ENCODE measurements around the gene ZFP36L1. TPM values are rescaled to one million over a fixed set of nuclear protein-coding genes. Genes with fewer than 3 reads are reported as not detected.

Gene ZFP36L1
- total RNA-seq, 4 donors from 2014 or later = 180 to 712 (median 266) TPM

DNA sequence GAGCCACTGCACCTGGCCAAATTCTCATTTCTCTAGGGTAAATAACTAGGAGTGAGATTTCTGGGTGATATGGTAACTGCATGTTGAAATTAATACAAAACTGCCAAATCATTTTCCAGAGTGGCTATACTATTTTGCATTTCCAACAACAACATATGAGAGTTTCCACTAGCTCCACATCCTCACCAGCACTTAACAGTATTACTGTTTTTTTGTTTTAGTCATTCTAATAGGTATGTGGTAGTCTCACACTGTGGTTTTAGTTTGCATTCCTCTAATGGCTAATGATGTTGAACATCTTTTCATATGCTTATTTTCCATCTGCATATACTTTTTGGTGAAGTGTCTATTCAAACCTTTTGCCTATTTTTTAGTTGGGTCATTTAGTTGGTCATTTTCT is 5.8 kb upstream of the ZFP36L1 start:
- peaks cover 0 to 7% of the 10 kb centered on the region in 2 donors for H3K9me3 ChIP-seq
- intact Hi-C loops (cut with DNase I; ENCODE audit: low total_unique reads) = loop anchor here (10.0 kb wide), 1 partner anchor 404 kb away; no protein-coding TSS in a partner anchor
- no peak overlapping the region for H3K4me3 ChIP-seq
- in situ Hi-C loops (cut with MboI; ENCODE audit: low pct_ligation_motif_present in 1 of 4, low pct_unique_long_range_greater_than_20kb in 1 of 4, low sequenced_read_pairs in 3 of 4) = no loop called here
- DNase-seq = no peak
- TF ChIP-seq, protein P1, sequence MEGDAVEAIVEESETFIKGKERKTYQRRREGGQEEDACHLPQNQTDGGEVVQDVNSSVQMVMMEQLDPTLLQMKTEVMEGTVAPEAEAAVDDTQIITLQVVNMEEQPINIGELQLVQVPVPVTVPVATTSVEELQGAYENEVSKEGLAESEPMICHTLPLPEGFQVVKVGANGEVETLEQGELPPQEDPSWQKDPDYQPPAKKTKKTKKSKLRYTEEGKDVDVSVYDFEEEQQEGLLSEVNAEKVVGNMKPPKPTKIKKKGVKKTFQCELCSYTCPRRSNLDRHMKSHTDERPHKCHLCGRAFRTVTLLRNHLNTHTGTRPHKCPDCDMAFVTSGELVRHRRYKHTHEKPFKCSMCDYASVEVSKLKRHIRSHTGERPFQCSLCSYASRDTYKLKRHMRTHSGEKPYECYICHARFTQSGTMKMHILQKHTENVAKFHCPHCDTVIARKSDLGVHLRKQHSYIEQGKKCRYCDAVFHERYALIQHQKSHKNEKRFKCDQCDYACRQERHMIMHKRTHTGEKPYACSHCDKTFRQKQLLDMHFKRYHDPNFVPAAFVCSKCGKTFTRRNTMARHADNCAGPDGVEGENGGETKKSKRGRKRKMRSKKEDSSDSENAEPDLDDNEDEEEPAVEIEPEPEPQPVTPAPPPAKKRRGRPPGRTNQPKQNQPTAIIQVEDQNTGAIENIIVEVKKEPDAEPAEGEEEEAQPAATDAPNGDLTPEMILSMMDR (IDR thresholded peaks at IDR 0.05) = no peak
- no peak for TF ChIP-seq EP300 (IDR thresholded peaks at IDR 0.05; ENCODE audit: low read depth)
- no peak for TF ChIP-seq POLR2AphosphoS5 (IDR thresholded peaks at IDR 0.05)
- TF ChIP-seq POLR2A (IDR thresholded peaks at IDR 0.05) = no peak
- H3K4me1 ChIP-seq = peaks cover 8 to 12% (median 8%) of the 10 kb centered on the region in 4 donors
- H3K36me3 ChIP-seq = no peaks in the 10 kb centered on the region
- H3K27ac ChIP-seq = no peak overlapping the region
- H3K27me3 ChIP-seq = no peaks in the 10 kb centered on the region

DNA sequence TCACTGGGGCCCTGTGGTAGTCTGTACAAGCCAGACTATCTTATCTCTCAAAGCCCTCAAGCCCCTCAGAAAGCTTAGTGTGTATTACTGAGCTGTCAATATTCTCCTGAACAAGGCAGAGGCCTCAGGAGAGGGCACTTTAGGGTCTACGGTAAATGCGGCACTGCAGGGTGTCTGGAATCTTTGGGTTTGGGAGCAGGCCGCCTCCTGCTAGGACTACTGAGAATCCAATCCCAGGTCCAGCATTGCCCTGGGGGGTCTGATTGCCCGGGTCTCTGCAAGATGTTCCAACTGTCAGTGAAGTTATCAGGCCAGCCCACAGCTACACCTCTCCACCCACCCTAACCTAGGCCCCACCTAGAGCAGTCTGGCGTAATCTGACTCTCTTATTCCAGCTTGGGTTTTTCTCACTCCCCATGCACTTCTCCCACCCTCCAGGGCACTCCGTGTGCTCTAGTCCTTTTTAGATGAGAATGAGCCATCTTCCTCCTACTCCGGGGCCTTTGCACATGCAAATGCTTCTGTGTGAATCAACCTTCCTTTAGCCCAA is 4.3 kb upstream of the ZFP36L1 start:
- intact Hi-C loops (cut with DNase I; ENCODE audit: low total_unique reads) (loop anchor here (10.0 kb wide), 1 partner anchor 402 kb away; no protein-coding TSS in a partner anchor), in situ Hi-C loops (cut with MboI; ENCODE audit: low pct_ligation_motif_present in 1 of 4, low pct_unique_long_range_greater_than_20kb in 1 of 4, low sequenced_read_pairs in 3 of 4) (no loop called here)
- no peak for DNase-seq

DNA sequence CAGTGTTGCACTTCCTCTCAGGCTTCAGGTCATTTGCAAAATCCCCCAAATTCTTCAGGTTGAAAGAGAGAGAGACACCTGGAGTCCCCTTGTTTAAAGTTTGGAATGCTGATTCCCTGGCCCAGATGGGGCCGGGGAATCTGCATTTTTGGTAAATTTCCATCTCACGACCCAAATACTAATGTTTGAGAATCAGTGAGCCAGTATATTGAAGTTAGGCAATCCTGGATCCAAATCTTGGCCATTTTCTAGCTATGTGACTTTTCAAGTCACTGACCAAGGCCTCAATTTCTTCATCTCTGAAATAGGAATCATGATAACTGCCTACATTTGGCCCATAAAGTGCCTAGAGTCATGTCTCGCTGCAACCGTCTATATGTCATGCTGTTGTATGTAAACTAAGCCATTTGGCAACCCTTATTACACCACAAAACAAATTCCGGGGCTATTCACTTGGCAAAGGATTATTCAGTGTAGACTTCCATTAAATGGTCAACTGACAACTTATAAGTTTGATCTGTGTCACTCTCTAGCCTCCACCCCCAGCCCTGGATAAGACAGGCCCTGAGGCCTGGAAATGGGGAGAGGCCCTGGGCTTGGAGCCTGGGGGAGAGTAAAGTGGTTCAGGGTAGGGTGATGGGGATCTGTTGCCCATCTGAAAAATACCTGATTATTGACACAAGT is 3.7 kb upstream of the ZFP36L1 start:
- H3K27ac ChIP-seq = peak overlapping the region; percentile 97 to 100 (median 98)
- H3K4me1 ChIP-seq = peaks cover 8 to 12% (median 8%) of the 10 kb centered on the region in 4 donors
- H3K27me3 ChIP-seq = no peaks in the 10 kb centered on the region
- TF ChIP-seq POLR2A (IDR thresholded peaks at IDR 0.05) (no peak), EP300 (IDR thresholded peaks at IDR 0.05; ENCODE audit: low read depth) (no peak), POLR2AphosphoS5 (IDR thresholded peaks at IDR 0.05) (no peak)
- TF ChIP-seq, protein P1 (IDR thresholded peaks at IDR 0.05) = no peak
- H3K9me3 ChIP-seq = peaks cover 0 to 1% of the 10 kb centered on the region in 2 donors
- WGBS, 2 donors (ENCODE audit: low coverage in 1 of 2) = 54 to 57% methylated on average over 3 to 5 of the region's 5 CpGs
- H3K4me3 ChIP-seq = peak overlapping the region; percentile 55 to 86 (median 70)
- in situ Hi-C loops (cut with MboI; ENCODE audit: low pct_ligation_motif_present in 1 of 4, low pct_unique_long_range_greater_than_20kb in 1 of 4, low sequenced_read_pairs in 3 of 4) (no loop called here), intact Hi-C loops (cut with DNase I; ENCODE audit: low total_unique reads) (loop anchor here (10.0 kb wide), 1 partner anchor 402 kb away; no protein-coding TSS in a partner anchor)
- DNase-seq = no peak
- H3K36me3 ChIP-seq = peaks cover 0 to 2% (median 0%) of the 10 kb centered on the region in 4 donors

More for the DNA sequence above, 4.3 kb upstream of the ZFP36L1 start:
- TF ChIP-seq POLR2A (IDR thresholded peaks at IDR 0.05) = no peak
- no peak for TF ChIP-seq EP300 (IDR thresholded peaks at IDR 0.05; ENCODE audit: low read depth)
- TF ChIP-seq POLR2AphosphoS5 (IDR thresholded peaks at IDR 0.05) = no peak
- WGBS, 2 donors (ENCODE audit: low coverage in 1 of 2) = 61 to 82% methylated on average over 2 to 7 of the region's 7 CpGs
- H3K4me1 ChIP-seq = peaks cover 8 to 12% (median 8%) of the 10 kb centered on the region in 4 donors
- no peaks in the 10 kb centered on the region for H3K27me3 ChIP-seq
- H3K27ac ChIP-seq = peak overlapping the region; percentile 97 to 100 (median 98)
- H3K4me3 ChIP-seq = no peak overlapping the region
- H3K36me3 ChIP-seq = no peaks in the 10 kb centered on the region
- H3K9me3 ChIP-seq = peaks cover 0 to 7% of the 10 kb centered on the region in 2 donors

- intact Hi-C loops (cut with DNase I; ENCODE audit: low total_unique reads) (loop anchor here (1.0 to 10.0 kb wide), 3 partner anchors 247 to 854 kb away; no protein-coding TSS in a partner anchor), in situ Hi-C loops (cut with MboI; ENCODE audit: low pct_ligation_motif_present in 1 of 4, low pct_unique_long_range_greater_than_20kb in 1 of 4, low sequenced_read_pairs in 3 of 4) (no loop called here)
- Histone ChIP-seq H3K27ac (peak overlapping the region; percentile 97 to 100 (median 98)), H3K4me1 (peaks cover 8 to 12% (median 8%) of the 10 kb centered on the region in 4 donors), H3K27me3 (no peaks in the 10 kb centered on the region), H3K4me3 (peak overlapping the region; percentile 55 to 86 (median 70)), H3K36me3 (peaks cover 0 to 9% (median under 1%) of the 10 kb centered on the region in 4 donors), H3K9me3 (no peaks in the 10 kb centered on the region)
- peak; percentile 87 for DNase-seq
- TF ChIP-seq POLR2A (IDR thresholded peaks at IDR 0.05) (peak; percentile 94), EP300 (IDR thresholded peaks at IDR 0.05; ENCODE audit: low read depth) (no peak), POLR2AphosphoS5 (IDR thresholded peaks at IDR 0.05) (peak; percentile 79 to 94 (median 94))
- TF ChIP-seq, protein P1 (IDR thresholded peaks at IDR 0.05) = peak; percentile 90 to 99 (median 91)
- WGBS, 2 donors (ENCODE audit: low coverage in 1 of 2) = 1% methylated on average over 63 of the region's 70 CpGs; no CpG with 5 or more reads in 1 of the 2 donors
These were observed 2.9 kb upstream of the ZFP36L1 start for GRCh38 chr14:68795597-68796417.
